ENCODE data around the gene LAGE3. TPM values are rescaled to one million over a fixed set of nuclear protein-coding genes. Genes with fewer than 3 reads are reported as not detected.

The LAGE3 gene
- total RNA-seq, 6 experiments from 2014 or later: 13.8 to 18.3 (median 17.4) TPM

GRCh38 chrX:154471839-154472684, 7.0 kb downstream of the LAGE3 start:
- H3K36me3 Mint-ChIP-seq (ENCODE audit: low read depth): peaks cover 6% of the 10 kb centered on the region; the same call in 1 of the 2 replicates
- no peak overlapping the region for H3K4me3 Mint-ChIP-seq
- no peaks in the 10 kb centered on the region for H3K9me3 Mint-ChIP-seq
- no peak for TF ChIP-seq CTCF (IDR thresholded peaks at IDR 0.05)
- H3K4me1 Mint-ChIP-seq (ENCODE audit: low read depth): no peaks in the 10 kb centered on the region
- H3K27me3 Mint-ChIP-seq (ENCODE audit: insufficient read depth): peaks cover 2% of the 10 kb centered on the region
- no peak for DNase-seq
- no peak overlapping the region for H3K27ac Mint-ChIP-seq

GRCh38 chrX:154470914-154471568, 8.0 kb downstream of the LAGE3 start:
- H3K36me3 Mint-ChIP-seq (ENCODE audit: low read depth): peaks cover 6% of the 10 kb centered on the region; the same call in 1 of the 2 replicates
- DNase-seq: no peak
- H3K27me3 Mint-ChIP-seq (ENCODE audit: insufficient read depth): peaks cover 2% of the 10 kb centered on the region; the same call in 1 of the 2 replicates
- no peak overlapping the region for H3K27ac Mint-ChIP-seq
- TF ChIP-seq CTCF (IDR thresholded peaks at IDR 0.05): no peak
- H3K9me3 Mint-ChIP-seq: no peaks in the 10 kb centered on the region
- H3K4me1 Mint-ChIP-seq (ENCODE audit: low read depth): no peaks in the 10 kb centered on the region
- no peak overlapping the region for H3K4me3 Mint-ChIP-seq

GRCh38 chrX:154470434-154470833, 8.6 kb downstream of the LAGE3 start:
- TF ChIP-seq CTCF (IDR thresholded peaks at IDR 0.05): no peak
- Mint-ChIP-seq H3K4me3 (no peak overlapping the region), H3K27me3 (ENCODE audit: insufficient read depth) (peaks cover under 1% of the 10 kb centered on the region; the same call in 1 of the 2 replicates), H3K36me3 (ENCODE audit: low read depth) (peaks cover 6% of the 10 kb centered on the region; the same call in 1 of the 2 replicates), H3K27ac (no peak overlapping the region), H3K9me3 (no peaks in the 10 kb centered on the region), H3K4me1 (ENCODE audit: low read depth) (no peaks in the 10 kb centered on the region)
- DNase-seq: no peak

GRCh38 chrX:154469880-154470279, 9.2 kb downstream of the LAGE3 start:
- peaks cover 6% of the 10 kb centered on the region; the same call in 1 of the 2 replicates for H3K36me3 Mint-ChIP-seq (ENCODE audit: low read depth)
- H3K27me3 Mint-ChIP-seq (ENCODE audit: insufficient read depth): no peaks in the 10 kb centered on the region
- no peak overlapping the region for H3K4me3 Mint-ChIP-seq
- TF ChIP-seq CTCF (IDR thresholded peaks at IDR 0.05): no peak
- H3K4me1 Mint-ChIP-seq (ENCODE audit: low read depth): no peaks in the 10 kb centered on the region
- no peaks in the 10 kb centered on the region for H3K9me3 Mint-ChIP-seq
- H3K27ac Mint-ChIP-seq: no peak overlapping the region
- DNase-seq: no peak

GRCh38 chrX:154469114-154469513, 10.0 kb downstream of the LAGE3 start:
- H3K36me3 Mint-ChIP-seq (ENCODE audit: low read depth): peaks cover 6% of the 10 kb centered on the region; the same call in 1 of the 2 replicates
- H3K27ac Mint-ChIP-seq: no peak overlapping the region
- H3K27me3 Mint-ChIP-seq (ENCODE audit: insufficient read depth): no peaks in the 10 kb centered on the region

More at GRCh38 chrX:154469114-154469513, 10.0 kb downstream of the LAGE3 start:
- TF ChIP-seq CTCF (IDR thresholded peaks at IDR 0.05): no peak
- no peaks in the 10 kb centered on the region for H3K9me3 Mint-ChIP-seq
- no peaks in the 10 kb centered on the region for H3K4me1 Mint-ChIP-seq (ENCODE audit: low read depth)
- H3K4me3 Mint-ChIP-seq: no peak overlapping the region
- DNase-seq: no peak
